NCI-H2196 treated with DMSO at 0.1 percent for 48 hours (cell line): ENCODE measurements around the gene DLGAP4.
A peak's percentile ranks its signal among the peaks of the same experiment; 100 is the strongest.

ENCODE experiments used
- DNase-seq: peaks from one replicate; lab custom pipeline; 2025; ENCODE audit not compliant: unreplicated experiment; lab: John Stamatoyannopoulos, UW

Gene DLGAP4

DNA sequence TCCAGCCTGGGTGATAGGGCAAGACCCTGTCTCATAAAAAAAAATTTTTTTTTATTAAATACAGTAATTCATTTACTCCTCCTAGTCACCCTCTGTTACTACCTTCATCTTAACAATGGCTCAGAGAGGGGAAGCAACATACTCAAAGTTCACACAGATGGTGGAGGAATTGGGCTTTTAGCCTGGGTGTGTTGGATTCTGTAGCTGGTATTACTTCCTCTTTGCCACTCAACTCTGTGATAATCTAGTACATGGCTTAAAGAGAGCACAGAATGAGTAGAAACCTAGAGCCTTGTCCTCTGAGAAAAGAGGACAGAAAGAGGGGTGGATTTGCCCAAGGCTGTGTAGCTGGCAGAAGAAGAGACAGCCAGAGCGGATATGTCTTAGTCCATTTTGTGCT, 96.6 kb downstream of the DLGAP4 start:
- no peak for DNase-seq

DNA sequence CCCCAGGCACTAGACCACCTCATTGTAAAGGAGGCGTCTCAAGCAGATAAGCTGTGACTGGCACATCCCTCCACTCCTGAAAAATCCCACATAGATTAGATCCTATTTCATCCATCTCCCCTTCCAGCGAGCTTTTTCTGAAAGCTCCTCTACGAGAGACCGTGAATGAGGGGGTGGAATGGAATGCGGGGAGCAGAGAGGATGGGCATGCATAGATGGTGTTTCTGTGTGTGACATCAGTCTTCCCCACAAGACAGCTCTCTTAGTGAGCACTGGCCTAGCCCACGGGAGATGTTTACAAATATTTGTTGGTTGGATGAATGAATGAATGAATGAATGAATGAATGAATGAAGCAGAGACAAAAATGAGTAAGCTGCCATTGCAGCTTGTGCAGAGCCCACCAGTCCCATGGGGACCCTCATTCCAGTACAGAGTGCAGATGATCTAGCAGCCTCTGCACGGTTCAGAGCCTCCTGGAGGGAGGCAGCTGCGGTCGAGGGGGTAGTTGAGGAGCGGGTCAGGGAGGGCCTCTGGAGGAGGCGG, 98.4 kb downstream of the DLGAP4 start:
- DNase-seq: no peak

DNA sequence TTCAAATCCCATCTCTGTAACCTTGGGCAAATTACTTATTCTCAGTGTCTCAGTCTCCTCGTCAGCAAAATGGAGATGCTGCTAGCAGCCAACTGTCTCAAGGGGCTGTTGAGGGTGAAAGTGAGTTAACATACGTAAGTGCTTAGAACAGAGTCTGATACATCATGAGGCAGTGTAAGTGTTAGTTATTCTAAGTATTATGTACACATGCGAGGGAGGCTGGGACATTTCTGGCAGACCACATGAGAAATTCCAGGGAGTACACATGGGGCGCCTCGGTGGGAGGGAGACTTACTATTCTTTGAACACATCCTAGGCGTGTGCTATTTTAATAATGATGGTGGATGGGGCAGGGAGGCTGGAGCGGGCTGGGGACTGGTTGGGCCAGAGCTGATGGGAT, 99.1 kb downstream of the DLGAP4 start:
- no peak for DNase-seq

GRCh38 chr20:36407199-36407733, 101.1 kb downstream of the DLGAP4 start:
- no peak for DNase-seq

GRCh38 chr20:36408219-36408618, 102.1 kb downstream of the DLGAP4 start:
- no peak for DNase-seq

DNA sequence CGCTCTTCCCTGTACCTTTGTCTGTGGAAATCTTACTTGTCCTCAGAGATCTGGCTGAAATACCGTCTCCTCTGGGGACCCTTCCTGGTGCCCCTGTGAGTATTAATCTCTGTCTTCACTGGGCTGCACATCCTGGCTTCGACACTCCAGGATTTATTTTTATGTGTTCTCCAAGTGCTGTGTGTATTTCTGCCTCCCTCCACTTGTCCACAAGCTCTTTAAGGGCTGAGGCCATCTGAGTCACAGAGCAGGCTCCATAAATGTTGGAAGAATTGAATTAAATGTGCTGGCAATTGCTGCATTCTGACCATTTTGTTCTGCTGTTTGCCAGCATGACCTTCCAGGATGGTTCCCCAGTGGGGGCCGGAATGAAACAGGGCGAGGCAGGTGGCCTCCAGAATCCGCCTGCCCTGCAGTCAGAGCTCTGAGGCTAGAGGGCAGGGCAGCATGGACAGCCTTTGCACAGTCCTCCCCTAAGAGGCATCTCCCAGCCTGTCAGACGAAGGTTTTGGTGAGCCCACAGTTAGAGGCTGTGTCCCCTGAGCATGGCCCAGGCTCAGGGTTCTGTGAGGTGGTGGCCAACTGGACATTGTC, 105.8 kb downstream of the DLGAP4 start:
- DNase-seq: no peak

GRCh38 chr20:36415475-36416002, 109.4 kb downstream of the DLGAP4 start:
- no peak for DNase-seq

- DNase-seq: no peak
Measured at GRCh38 chr20:36418711-36419110, 112.6 kb downstream of the DLGAP4 start.

- no peak for DNase-seq
Measured at GRCh38 chr20:36421641-36422040, 115.5 kb downstream of the DLGAP4 start.

GRCh38 chr20:36424314-36424713, 118.2 kb downstream of the DLGAP4 start:
- no peak for DNase-seq

GRCh38 chr20:36425166-36425565, 119.0 kb downstream of the DLGAP4 start:
- DNase-seq: no peak

DNA sequence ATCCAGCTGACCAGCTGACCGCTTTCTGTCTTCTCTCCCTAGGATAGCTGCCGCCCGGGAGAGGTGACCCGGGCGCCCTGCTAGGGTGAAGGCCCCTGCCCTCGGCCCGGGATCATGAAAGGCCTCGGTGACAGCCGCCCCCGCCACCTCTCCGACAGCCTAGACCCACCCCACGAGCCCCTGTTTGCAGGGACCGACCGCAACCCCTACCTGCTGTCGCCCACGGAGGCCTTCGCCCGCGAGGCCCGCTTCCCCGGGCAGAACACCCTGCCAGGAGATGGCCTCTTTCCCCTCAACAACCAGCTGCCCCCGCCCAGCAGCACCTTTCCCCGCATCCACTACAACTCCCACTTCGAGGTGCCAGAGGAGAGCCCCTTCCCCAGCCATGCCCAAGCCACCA, 125.5 kb downstream of the DLGAP4 start:
- DNase-seq: no peak

GRCh38 chr20:36432096-36432495, 126.0 kb downstream of the DLGAP4 start:
- no peak for DNase-seq

GRCh38 chr20:36434383-36434782, 128.2 kb downstream of the DLGAP4 start:
- no peak for DNase-seq

- no peak for DNase-seq
Measured at GRCh38 chr20:36435124-36435523, 129.0 kb downstream of the DLGAP4 start.

- no peak for DNase-seq
Measured at GRCh38 chr20:36435592-36436541, 129.7 kb downstream of the DLGAP4 start.

GRCh38 chr20:36439040-36439730, 133.0 kb downstream of the DLGAP4 start:
- peak; percentile 28 for DNase-seq

DNA sequence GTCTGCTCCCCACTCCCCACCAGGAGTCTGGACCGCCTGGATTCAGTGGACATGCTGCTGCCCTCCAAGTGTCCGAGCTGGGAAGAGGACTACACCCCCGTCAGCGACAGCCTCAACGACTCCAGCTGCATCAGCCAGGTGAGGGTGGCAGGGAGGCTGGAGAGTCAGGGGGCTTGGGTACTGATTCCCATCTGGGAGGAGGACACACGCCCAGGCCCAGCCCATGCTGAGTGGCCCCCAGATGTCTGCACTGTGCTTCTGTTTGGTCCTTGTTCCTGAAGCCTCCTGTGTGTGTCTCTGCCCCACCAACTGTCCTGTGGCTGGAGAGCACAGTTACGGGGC, 133.6 kb downstream of the DLGAP4 start:
- no peak for DNase-seq

DNA sequence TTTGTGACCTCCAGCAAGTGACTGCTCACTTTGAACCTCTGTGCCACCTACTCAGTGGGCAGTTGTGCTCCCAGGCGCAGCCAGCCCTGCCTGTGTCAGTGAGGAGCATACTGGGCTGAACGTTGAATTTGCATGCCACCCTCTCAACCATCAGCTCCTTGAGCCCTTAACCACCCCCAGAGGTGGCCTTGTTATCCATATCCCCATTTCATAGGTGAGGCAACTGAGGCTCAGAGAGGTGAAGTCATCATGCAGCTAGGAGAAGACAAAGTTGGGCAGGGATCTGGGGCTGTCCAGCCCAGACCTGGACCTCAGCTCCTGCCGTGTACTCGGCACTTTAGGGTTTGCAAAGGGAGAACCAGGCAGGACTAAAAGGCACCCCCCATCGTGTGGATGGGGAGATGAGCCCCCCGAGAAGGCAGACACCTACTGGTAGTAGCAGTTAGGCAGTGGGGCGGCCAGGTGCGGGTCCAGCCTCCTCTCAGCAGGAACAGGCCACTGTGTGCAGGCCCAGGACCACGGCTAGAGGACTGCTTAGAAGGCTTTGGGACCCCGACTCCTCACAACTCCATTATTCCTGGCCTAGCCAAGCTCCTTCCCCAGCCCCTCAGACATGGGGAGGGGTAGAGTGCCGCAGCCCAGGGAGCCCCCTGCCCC, 134.4 kb downstream of the DLGAP4 start:
- no peak for DNase-seq

DNA sequence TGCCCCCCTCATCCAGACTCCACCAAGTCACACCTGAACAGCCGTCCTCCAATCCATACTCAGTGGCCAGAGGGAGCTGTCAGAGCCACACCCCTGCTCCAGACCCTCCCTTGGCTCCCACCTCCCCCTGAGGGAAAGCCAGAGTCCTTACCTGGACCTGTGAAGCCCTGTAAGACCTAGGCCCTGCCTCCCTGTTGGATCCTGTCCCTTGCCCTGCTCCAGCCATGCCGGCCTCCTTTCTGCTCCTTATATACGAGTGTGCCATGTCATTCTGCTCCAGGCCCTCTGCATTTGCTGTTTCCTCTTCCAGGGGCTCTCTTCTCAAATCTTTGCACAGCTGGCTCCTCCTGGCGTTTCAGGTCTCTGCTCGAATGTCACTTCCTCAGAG, 134.9 kb downstream of the DLGAP4 start:
- DNase-seq: no peak

DNA sequence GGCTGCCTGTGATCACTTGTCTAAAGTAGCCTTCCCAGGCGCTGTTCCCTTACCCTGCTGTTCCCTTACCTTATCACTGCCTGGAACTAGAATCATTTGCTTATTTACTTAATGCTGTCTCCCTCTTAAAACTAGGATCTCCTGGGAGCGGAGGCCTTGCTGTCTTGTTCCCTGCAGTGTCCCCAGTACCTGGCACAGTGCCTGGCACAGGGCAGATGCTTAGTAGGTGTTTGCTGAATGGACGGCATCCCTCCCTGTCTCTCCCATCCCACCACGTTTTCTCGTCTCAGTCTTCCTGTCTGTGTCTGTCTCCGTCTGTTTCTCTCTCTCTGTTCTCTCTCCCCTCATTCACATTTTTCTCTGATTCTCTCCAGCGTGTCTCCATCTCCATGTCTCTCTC, 135.3 kb downstream of the DLGAP4 start:
- no peak for DNase-seq
